Medulla oblongata (tissue), 1 donor: ENCODE data around the gene CCT8.

ENCODE experiments used
- DNase-seq: peaks from one replicate; pipeline ENCODE4 v3.0.0-alpha.2; 2015; ENCODE audit errors: extremely low spot score

The CCT8 gene

DNA sequence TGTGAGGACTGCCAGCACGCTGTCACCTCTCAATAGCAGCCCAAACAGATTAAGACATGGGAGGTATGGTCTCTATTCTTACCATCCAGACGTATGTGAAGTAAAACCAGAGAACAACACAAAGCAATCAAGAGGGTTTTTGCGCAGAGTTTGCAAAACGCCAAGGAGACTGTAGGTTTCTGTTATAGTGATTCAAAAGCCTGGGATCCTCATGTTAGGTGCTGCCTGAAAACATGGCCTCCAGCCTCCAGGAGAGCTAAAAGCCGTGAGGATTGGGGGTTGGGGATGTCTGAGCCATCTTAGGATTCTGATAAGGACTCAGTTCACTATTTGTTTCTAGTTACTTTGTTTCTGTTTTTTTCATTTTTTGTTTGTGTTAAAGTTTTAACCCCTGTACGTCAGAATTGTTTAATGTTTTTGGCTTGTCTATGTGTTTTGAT is 4.2 kb upstream of the CCT8 start:
- DNase-seq, result no peak

DNA sequence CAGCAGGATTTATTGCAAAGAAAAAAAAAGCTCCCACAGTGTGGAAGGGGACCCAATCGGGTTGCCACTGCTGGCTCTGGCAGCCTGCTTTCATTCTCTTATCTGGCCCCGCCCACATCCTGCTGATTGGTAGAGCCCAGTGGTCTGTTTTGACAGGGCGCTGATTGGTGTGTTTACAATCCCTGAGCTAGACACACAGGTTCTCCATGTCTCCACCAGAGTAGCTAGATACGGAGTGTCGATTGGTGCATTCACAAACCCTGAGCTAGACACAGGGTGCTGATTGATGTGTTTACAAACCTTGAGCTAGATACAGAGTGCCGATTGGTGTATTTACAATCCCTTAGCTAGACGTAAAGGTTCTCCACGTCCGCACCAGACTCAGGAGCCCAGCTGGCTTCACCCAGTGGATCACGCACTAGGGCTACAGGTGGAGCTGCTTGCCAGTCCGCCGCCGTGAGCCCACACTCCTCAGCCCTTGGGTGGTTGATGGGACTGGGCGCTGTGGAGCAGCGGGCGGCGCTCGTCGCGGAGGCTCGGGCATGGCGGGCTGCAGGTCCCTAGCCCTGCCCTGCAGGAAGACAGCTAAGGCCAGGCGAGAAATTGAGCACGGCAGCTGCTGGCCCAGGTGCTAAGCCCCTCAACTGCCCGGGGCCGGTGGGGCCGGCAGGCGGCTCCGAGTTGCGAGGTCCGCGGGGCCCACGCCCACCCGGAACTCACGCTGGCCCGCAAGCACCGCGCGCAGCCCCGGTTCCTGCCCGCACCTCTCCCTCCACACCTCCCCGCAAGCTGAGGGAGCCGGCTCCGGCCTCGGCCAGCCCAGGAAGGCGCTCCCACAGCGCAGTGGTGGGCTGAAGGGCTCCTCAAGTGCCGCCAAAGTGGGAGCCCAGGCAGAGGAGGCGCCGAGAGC is 3.5 kb upstream of the CCT8 start:
- peak; percentile 46 for DNase-seq

DNA sequence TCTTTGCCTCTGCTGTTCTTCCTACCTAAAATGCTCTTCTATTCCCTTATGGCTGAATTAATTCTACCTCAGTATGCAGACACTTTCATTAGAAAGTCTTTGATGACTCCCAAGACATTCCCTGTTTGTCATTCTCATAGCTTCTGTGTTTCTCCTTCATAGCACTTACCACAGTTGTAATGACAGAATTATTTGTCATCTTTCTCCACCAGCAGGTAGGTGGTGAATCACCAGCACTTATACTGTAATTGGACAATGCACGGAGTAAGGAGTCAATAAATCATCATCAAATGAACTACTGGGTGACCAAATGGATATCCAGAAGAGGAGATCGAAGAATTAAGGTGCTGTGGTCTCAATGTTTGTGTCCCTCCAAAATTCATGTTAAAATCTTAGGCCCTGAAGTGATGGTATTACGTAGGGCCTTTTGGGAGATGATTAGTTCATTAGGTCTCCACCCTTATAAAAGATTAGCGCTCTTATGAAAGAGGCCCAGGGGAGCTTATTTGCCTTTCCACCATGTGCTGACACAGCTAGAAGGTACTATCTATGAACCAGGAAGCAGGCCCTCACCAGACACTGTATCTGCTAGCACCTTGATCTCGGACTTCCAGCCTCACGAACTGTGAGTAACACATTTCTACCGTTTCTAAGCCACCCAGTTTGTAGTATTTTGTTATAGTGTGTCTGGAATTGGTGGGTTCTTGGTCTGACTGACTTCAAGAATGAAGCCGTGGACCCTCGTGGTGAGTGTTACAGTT is 2.4 kb upstream of the CCT8 start:
- DNase-seq, result no peak

DNA sequence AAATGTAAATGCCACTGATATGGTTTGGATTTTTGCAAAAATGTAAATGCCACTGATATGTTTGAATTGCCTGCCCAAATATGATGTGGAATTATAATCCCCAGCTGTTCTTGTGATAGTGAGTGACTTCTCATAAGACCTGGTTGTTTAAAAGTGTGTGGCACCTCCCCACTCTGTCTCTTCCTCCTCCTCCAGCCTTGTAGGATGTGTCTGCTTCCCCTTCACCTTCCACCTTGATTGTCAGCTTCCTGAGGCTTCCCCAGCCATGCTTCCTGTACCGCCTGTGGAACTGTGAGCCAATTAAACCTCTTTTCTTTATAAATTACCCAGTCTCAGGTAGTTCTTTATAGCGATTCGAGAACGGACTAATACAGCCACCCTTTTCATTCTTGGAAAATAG is 1.3 kb upstream of the CCT8 start:
- no peak for DNase-seq

DNA sequence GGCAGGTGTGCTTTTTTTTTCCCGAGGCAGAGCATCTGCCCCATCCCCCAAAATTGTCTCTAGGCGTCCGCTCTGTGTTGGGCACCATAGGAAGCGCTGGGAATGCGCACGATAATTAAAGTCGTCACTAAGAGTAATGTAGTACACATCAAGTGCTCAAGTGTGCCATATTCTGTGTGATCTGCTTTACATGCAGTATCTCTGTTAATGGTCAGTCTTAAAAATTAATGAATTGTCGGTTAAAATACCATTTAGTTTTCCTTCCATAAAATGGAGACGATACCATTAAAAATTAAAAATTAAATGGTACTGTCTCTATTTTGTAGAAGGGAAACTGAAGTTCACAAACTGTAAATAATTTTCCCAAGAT is 544 bp upstream of the CCT8 start:
- no peak for DNase-seq

DNA sequence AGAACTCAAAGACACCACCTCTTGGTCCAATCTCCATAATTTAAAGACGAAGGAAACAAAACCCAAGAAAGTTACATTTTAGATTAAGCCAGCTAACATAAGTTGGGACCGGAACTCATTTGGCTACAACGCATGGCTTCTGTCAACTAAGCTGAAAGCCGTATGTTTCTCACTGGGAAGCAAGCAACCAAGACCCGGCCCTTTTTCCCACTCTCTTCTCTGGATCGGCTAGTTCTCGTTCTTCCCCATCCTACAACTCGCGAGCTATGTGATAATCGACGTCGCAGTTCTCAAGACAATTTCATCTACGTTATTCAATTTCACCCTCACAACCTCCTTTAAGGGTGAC is 601 bp downstream of the CCT8 start:
- DNase-seq, result peak; percentile 33

DNA sequence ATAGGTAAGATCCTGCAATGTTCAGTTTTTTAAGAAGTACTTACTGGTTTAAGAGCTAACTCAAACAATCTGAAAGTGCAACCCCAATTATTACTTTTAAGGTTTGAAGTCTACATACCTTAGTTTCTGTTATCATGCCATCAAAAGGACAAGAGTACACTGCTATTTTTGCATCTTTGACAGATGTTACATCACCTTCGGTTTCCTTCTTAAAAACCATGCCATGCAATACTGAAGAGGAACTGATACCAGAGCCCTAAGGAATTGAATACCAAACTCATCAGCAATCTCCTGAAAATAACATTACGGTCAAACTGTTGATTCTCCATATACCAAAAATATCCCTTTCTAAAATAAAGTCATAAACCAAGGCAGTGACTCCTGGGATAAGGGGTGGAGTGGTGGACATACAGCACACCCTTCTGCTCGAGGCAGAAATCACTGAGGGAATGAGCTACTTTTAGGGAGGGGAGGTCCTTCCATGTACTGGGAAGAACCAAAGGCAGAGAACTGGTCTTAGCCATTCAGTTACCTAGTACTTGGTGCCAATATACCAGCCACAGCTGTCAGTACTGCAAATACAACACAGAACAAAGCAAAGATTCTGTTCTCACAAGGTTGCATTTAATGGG is 8.5 kb downstream of the CCT8 start:
- DNase-seq, result peak; percentile 31

DNA sequence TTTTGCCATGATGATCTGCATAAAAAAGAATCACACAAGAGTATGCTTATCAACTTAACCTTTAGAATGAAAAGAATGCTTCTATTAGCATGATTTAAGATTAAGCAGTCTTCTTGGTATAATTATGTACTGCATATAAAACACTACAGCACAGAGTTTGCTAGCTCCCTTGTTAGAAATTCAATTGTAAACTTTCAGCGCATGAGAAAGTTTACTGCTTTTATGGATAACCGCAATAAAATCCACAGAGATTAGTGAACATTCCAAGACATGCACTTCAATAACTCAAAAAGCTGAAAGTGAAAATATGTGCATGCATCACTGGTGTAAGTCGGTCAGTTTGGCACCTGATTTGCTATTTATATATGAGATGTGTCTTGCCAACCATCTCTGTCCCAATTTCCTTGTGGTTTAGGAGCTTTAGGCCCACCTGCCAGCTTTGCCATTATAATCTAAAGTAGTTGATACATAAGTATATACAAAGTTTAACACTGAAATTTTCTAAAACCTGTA is 16.9 kb downstream of the CCT8 start:
- DNase-seq, result no peak

DNA sequence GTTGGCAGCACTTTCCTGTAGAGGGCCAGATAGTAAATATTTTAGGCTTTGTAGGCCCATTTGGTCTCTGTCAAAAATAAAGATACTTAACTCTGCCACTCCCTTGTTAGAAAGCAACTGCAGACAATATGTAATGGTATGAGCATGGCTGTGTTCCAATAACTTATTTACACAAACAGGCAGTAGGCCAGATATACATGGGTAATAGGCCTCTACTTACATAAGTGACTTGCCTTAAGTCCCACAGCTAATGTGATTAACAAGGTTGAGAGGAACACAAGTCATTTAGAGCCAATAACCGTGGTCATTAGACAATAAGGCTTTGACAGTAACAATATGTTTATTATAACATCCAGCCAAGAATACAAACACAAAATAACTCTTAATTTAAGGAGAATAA is 17.4 kb downstream of the CCT8 start:
- DNase-seq, result no peak

DNA sequence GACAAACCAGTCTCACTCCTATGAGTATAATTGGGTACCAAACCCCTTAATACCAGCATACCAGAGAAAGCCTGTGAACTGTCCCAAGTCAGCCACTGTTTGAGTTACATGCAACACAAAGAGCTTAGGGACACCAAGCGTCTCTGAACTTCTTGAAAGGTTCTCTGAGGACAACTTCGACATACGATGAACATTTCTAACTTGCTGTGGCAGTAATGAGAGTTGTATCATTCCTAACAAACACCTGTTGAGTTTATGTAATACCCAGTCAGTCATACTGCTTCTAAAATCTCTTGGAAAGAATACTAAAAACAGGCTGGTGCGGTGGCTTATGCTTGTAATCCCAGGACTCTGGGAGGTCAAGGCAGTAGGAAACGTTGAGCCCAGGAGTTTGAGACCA is 18.4 kb downstream of the CCT8 start:
- no peak for DNase-seq

DNA sequence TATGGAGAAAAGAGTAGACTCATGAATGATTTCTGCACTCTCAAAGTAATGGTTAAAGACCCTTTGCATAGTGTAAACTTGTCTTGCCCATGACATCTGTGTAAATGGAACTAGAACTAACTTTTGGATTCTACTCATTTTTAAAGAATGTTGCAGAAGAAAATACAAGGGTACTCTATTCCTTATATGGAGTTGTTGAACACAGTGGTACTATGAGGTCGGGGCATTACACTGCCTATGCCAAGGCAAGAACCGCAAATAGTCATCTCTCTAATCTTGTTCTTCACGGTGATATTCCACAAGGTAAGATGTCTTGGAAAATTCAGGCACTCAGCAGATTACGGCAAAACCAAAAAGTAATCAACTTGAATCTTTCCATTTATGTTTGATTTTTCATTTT is 19.8 kb downstream of the CCT8 start:
- no peak for DNase-seq

DNA sequence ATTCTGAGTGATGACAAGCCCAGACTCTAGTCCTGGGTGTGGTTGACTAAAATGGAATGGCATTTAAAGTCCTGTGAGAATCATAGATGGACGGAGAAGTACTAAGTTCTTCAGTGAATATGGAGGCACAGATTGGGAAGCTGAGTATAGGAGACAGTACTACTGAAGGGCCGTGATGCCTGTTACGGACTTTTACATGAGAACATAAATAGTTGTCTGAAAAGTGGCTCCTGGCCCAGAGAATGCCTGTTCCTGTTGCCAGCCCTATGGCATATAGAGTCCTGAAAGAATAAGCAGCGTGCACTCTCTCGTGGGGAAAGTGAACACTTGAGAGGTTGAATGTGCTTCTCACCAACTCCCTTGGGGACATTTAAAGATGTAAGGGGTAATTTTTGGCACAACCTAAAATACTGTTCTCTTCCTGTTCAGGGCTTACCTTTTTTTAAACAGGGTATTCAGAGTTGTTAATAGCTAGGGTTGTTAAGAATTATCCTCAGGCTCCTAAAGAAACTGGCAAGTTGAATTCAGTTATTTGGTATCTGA is 20.4 kb downstream of the CCT8 start:
- DNase-seq, result no peak

DNA sequence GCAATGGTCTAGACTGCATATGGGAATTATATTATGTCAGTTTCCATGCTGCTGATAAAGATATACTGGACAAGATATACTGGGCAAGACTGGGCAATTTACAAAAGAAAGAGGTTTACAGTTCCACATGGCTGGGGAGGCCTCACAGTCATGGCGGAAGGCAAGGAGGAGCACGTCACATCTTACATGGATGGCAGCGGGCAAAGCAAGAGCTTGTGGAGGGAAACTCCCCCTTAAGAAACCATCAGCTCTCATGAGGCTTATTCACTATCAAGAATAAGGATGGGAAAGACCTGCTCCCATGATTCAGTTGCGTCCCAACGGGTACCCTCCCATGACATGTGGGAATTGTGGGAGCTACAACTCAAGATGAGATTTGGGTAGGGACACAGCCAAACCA is 21.2 kb downstream of the CCT8 start:
- no peak for DNase-seq

DNA sequence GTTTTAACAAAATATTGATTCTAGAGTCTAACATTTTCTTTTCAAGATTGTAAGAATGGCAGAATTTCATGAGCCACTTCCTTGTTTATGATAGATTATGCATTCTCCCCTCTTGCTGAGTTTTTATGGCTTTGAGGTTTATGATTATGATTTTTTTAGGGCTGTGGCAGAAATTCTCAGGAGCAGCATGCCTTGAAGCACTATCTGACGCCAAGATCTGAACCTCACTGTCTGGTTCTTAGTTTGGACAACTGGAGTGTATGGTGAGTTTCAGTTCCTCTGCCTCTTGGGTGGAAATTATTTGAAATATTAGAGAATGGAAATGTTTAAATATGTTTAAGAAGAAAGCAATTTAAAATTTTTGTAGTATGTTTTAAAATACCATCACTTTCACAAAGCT is 38.8 kb downstream of the CCT8 start:
- no peak for DNase-seq

DNA sequence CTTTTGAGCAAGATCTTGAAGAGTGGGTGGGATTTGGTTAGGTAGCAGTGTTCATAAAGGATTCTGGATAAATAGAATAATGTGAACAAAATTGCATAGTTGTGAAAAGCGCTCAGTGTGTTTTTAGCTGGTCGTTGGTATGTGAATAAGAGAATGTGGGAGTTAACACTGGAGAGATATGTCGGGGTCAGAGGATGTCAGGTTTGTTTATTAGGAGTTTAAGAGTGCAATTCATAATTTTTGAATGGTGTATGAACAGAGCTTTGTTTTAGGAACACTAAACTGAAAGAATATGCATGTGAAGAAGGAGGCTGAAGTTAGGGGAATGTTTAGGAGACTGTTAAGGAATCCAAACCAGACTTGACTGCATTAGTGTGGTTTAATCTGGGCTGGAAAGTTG is 39.6 kb downstream of the CCT8 start:
- no peak for DNase-seq

DNA sequence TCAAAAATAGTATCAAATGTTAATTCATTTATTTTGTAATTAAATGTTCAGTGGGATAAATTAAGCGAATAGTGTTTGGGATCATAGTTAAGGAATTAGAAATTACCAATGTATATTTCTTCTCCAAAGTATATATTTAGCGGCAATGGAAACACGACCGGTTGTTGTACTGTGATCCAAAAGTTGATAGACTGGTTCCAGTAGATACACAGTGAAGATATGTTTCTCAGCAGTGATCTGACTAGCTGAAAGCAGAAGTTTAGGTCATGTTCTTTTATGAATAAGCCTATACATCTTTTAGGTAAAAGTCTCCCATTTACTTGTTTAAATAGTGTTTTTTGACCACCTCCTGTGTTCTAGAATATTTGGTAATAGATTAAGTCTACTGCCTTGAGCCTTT is 40.1 kb downstream of the CCT8 start:
- no peak for DNase-seq

DNA sequence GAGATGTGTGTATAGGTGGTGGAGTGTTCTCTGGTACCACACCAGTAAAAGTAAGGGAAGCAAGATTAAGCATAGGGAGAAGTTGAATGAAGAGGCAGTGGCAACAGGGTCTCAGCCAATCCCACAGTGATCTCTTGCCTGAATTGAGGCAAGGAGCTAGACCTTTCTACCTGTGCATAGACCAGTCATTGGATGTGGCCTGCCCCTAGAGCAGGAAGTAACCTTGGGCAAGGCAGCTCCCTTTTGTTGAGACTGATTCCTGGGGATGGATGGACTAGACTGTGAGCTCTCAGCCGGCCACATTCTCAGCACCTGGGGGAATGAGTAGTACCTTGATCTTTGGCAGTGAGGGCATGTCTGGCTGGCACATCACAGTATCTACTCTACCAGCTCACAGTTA is 42.5 kb downstream of the CCT8 start:
- no peak for DNase-seq

DNA sequence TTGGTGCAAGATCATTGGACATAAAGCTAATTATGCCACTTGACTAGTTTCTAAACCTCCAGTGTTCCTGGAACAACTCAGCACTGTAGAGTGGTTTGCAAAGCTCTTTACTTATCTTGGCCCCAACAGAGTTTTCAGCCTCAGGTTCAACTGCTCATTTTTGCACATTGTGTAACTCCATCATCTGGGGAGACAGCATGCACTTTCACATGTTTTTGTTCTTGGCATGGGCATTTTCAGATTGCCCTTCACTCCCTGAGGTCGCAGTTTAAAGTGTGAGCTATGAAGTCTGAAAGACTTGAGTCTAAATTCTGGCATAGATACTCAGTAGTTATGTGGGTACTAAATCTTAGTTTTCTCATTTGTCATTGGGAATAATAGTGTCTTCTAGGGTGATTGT is 43.9 kb downstream of the CCT8 start:
- DNase-seq, result no peak

DNA sequence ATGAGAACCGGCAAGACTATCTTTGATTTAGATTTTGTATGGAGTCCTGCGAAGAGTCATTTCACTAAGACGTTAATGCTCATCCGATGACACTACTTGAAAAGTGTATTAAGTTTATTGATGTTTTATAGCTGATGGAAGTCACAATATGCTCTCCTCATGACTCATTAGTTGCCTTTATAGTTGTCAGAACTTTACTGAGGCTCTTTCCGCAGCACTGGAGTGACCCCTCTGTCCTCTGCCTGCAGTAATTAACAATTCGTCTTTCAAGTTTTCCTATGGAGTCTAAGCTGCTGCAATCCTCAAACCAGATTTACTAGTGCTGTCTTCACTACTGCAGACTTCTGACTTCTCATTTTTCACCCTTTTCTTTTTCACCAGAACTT is 48.1 kb downstream of the CCT8 start:
- no peak for DNase-seq

DNA sequence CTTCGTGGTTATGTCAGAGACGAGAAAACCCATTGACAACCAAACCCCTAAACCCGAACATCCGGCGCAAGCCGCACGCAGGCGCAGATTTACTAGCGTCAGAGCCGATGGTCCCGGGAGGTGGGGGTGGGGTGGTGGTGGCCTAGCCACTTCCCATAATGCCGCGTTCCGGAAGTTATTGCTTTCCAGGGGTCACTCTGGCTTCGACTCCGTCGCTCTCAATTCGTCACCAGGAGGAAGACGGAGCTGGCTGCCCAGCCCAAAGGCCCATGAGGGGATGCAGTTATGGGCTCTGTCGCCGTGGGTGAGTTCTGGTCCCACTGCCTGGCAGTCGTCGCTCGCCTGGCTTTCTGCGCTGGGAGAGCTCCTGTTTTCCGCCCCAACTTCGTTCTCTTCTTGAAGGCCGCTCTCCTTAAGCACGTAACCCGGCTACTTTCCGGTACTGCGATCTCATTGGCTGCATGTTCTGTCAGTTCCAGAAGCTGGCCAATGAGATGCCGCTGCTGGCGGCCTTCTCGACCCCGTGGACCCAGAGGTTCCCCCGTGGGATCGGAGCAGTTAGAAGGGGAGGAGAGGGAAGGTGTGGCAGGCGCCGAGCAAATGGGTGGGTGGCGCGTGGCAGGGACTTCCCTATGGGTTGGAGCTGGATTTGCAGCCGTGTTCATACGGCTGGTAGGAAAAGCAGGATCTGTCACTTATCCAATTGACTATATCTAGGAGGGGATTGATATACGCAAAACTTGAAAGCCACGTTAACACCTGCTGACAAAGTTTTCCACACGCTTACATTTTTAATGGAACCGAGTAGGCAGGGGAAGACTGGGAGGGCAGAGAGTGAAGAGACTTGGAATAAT is 48.7 kb downstream of the CCT8 start, which contains the start of gene USP16:
USP16 (plus strand) TSS at position 195 of the 854 bp plus-strand sequence. CDS start 3,246 bp downstream, outside the sequence.
- DNase-seq, result peak; percentile 98

DNA sequence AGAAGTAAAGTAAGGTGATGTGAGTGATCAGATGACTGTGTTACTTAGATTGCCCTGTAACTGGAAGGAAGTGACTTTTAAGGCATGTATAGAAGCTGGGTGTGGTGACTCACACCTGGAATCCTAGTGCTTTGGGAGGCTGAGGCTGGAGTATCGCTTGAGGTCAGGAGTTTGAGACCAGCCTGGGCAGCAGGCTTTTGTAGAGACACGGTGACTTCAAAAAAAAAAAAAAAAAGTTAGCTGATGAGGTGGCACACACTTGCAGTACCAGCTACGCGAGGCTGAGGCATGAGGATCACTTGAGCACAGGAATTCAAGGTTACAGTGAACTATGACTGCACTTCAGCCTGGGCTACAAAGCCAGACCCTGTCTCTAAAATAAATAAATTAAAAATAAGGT is 51.3 kb downstream of the CCT8 start:
- no peak for DNase-seq
